Stimulated activated CD4-positive, alpha-beta T cell treated with anti-CD3 and anti-CD28 coated beads, Interleukin-15, amount 100 ng/mL, for 1 hour (primary cell): ENCODE measurements around the gene HS3ST3A1.

Experiments
- DNase-seq, 2 donors: peaks; one replicate each; pipeline ENCODE4 v3.0.0-alpha.2; 2020; ENCODE audit warnings: low read depth in 1 of 2, low spot score in 1 of 2

Gene HS3ST3A1

DNA sequence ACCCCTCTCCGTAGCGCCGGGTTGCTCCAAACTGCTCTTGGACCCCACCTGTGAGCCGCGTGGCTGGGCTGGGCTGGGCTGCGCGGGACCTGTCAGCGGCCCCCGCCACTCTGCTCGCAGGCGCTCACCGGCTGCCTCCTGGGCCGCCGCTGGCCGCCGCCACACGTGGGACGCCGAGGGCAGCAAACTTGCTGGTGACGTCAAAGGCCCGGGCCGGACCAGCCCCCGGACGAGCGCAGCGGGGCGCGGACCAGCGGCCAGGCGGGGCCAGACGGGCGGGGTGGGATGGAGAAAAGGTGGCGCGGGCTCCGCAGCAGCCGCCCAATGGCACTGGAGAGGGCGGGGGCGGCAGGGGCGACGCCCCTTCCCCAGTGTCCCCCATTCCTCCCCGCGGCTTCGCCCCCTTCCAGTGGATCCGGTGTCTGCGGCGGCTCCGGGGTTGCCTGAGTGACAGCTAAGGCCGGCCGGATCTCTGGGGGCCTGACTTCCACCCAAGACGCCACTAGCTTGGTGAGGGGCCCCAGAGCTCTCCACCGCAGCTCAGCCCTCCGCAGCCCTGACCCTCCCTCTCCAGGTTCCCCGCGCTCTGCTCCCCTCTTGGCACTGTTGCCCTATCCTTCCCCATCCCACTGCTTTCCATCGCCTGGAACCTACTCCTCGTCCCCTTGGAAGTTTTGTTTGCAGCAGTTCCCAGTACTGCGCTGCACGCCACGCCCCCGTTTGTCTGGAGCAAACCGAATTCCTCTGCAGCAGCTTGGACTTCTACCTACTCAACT lies at the start of gene HS3ST3A1:
Gene HS3ST3A1 (minus strand): TSS at position 154 of the 776 bp plus-strand sequence. CDS start 800 bp downstream, outside the sequence.
- no peak for DNase-seq

DNA sequence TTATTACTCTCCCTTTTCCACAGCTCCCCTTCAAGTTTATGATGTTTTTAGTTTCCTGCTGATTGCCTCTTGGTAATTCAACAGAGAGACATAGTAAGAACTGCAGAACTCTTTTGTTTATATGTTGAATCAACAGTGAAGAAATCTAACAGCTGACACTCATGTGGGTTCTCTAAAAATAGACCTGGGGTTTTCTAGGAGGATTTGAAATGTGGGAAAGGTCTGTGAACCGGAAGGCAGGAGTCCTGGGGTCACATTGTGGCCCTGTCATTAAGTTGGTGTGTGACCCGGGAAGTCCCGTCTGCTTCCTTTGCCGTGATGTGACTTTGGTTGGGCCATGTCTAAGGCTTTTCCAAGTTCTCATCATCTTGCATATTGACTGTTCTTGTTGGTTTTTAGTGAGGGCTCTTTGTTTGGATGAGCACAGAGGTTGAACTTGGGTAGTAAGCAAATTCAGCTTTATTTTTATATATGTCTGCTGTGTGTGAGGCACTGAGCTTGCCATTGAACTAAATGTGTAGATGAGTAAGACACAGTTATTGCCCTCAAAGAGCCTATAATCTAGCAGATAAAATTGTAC lies 48.5 kb upstream of the HS3ST3A1 start:
- DNase-seq: no peak

GRCh38 chr17:13647543-13648021 lies 45.9 kb upstream of the HS3ST3A1 start:
- DNase-seq: no peak

- no peak for DNase-seq
Observed at GRCh38 chr17:13646969-13647542, 45.3 kb upstream of the HS3ST3A1 start.

GRCh38 chr17:13646411-13646810 lies 44.7 kb upstream of the HS3ST3A1 start:
- no peak for DNase-seq

DNA sequence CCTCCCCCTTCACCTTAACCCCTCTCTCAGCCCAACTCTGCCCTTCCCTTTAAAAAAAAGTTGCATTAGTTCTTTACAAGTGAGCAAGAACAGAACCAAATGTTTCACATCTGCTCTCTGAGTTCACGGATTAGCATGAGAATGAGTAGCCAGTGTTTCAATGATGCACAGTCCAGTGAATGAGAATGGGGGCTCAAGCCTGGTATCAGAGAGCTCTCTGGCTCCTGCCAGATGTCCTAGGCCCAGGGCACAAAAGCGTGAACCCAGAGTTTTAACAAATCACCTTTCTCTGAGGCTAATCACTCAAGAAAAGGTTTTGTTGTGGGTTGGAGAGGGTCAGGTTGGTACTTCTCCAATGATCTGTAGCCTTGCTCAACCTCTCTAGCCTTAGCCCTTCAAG lies 41.5 kb upstream of the HS3ST3A1 start:
- no peak for DNase-seq

GRCh38 chr17:13642188-13642587 lies 40.5 kb upstream of the HS3ST3A1 start:
- DNase-seq: no peak

GRCh38 chr17:13640551-13640950 lies 38.8 kb upstream of the HS3ST3A1 start:
- DNase-seq: no peak

- DNase-seq: no peak
Observed at GRCh38 chr17:13638855-13639458, 37.2 kb upstream of the HS3ST3A1 start.

DNA sequence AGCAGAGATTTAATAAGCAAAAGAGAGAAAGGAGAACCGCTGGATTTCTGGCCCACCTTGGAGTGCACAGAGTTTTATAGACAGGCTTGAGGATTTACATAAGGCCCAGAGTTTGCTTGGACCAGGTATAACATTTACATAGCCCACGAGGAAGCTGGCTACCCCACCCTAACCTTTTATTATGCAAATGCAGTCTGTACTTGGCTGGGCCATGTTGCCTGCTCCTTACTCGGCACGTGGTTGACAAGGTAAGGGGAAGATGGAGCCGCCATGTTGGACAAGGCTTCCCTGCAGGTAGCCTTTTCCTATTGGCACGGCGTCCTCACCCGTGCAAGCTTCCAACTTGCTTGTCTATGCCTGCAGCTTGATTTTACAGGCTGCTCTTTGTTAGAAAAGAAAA lies 35.2 kb upstream of the HS3ST3A1 start:
- DNase-seq: no peak

DNA sequence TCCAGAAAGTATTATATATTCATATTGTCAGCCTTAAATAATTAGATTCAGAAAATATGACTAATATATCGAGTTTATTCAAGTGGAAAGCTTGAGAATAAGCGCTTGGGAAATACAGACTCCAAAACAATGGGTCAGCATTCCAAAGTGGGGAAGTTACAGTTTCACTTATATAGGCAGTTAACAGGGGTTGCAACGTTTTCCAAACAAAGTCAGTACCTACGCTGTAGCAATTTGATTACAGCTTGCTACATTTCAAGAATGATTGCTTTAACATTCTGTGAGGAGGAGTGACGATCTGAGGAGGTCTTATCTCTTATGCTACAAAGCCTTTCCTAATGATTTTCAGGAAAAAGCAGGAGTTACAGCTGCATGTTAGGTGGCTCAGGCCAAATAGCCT lies 34.2 kb upstream of the HS3ST3A1 start:
- DNase-seq: no peak

DNA sequence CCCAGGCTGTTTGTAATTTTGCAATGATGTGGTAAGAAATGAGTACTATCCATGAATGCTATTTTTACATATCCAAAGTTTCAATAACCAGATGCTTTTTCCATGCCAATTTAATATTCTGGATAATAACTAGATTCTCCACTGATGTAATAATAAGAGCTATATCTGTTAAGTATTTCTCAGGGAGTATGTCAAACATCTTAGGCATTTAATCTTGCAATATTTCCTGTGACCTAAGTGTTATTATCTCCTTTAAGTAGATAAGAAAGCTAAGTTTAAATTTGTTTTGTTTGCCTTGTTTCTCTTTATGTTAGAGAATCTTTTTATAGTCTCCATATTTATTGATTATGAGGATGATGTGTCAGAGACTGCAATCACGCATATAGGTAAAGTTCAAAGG lies 32.3 kb upstream of the HS3ST3A1 start:
- no peak for DNase-seq

DNA sequence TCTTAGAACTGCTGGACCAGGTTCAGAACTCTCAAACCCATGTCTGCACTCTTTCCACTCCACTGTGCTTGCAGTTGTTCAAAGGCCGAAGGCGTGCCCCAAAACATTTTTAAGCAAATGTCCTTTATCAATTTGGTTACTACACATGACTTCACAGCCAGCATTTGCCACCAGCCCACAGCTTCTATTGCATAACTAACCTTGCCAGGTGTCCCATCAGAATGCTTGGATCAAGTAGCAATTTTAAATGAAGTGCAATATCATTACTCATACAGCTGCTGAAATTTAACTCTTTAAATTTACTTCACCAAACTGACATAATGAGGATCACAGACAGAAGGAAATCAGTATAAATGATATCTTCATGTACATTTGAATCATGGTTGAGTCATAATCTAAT lies 29.8 kb upstream of the HS3ST3A1 start:
- DNase-seq: no peak

DNA sequence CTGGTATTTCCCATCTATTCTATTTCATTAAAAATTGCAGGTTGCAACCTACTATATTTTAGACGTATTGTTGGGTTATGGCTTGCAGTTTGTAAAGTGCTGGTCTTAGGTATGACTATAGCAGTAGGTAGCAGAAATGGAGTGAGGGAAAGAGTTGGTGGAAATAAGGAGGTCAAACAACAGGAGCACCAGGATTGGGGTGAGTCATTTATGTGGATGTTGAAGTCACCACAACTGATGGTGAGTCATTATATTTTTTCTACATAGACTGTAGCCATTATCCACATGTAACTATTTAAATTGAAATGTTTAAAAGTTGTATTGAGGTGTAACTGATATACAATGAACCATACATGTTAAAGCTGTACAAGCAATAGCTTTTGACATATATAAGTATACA lies 25.0 kb upstream of the HS3ST3A1 start:
- no peak for DNase-seq

DNA sequence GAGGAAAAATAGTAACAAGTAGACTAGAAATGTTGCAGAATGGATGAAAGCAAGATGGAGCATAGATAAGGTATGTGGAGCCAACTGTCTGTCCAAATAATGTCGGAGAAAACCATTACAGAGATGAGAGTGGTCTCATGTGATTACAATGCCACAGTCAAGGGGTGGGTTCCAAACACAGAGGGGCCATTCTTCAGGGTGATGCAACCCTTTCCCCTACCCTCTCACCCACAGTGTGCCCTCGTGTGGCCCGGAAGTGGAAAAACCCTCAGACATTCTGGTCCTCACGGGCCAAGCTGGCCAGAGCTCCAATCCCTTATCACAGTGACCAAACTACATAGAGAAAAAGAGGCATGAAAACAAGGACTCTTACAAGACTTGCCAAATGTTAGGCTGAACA lies 17.7 kb upstream of the HS3ST3A1 start:
- no peak for DNase-seq

DNA sequence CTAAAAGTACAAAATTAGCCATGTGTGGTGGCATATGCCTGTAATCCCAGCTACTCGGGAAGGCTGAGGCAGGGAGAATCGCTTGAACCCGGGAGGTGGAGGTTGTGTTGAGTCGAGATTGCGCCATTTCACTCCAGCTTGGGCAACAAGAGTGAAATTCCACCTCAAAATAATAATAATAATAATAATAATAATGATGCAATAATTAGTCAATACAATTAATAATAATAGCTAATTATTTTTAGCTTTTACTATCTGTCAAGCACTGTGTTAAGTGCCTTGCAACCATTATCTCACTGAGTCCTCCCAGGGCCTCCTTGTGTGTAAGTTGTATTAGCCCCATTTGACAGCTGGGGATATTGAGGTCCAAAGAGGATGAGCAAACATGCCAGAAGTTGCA lies 14.3 kb upstream of the HS3ST3A1 start:
- no peak for DNase-seq

DNA sequence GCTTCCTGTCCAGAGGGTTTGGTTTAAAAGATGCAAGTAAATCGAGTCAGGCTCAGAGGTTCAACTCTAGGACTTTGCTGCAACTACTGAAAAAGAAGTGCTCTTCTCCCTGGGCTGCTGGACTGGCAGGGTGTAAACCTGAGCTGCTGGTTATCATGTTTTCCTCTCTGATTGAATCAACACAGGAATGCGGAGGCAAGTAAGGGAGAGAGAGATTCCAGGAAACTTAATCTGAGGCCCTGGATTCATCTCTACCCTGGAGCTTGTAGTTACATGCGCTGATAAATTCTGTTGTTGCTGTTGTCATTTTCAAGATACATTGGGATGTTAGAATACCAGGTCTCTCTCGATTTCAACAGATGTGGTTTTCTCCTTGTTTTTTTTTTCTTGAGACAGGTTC lies 8.2 kb upstream of the HS3ST3A1 start:
- no peak for DNase-seq

DNA sequence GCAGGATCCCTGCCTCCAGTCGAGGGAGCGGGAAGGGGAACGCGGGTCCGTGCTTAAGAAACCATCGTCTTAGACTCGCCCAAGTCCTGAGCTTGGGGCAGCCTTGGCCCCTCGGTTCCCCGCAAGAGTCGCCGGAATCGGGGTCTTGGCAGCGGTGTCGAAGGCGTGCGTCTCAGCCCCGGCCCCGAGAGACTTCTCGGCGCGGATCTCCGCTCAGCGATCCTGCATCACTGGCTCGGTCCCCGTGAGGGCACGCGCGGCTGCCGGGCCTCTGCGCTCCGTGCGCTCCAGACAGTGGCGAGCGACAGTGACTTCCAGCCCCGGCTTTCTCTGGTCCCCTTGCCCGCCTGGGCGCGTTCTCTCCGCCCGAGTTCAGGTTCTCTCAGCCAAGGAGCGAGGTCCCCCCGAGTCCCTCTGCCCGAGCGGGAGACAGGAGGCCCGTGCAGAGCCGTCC lies 380 bp downstream of the HS3ST3A1 start:
- DNase-seq: no peak

GRCh38 chr17:13600475-13601321 lies 1.0 kb downstream of the HS3ST3A1 start:
- no peak for DNase-seq

DNA sequence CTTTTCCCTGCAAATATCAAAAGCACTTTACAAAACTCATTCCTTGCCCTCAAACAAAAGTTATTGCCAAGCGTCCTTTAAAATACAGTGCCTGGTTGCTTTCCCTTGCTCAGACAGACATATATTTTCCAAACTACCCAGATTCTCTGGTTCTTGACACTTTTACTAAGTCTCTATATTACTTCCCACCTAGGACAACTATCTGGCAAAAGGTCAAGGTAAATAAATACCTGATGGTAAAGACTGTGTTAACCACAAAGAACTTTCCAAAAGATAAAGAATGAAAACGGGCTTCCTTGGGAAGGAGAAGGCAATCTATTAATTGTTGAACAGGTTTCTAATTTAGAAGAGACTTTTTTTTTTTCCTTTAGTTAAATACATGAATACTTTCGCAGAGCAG lies 1.9 kb downstream of the HS3ST3A1 start:
- no peak for DNase-seq

DNA sequence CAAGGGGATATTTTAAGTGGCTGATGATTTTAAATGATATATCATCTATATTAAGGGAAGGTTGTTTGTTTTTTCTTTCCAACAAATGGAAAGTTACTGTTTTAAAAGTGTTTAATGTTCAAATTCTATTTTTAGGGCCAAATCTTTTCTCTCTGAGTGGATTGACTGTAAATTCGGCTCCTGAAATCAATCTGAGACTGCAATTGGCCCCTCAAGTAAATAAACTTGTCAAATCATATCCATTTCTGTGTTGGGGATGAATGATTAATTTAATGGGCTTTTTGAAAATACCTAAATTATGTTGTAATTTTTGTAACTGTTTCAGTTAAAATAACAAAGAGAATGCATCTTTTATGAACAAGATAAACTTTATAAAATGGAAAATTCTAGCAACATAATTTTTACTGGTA lies 2.6 kb downstream of the HS3ST3A1 start:
- DNase-seq: no peak
